Activated CD4-positive, alpha-beta T cell treated with anti-CD3 and anti-CD28 coated beads, Interleukin-10, Interleukin-2, amounts not matched to agents 100 ng/mL and 50 ng/mL, durations not matched to agents 16 hours and 8 hours (primary cell): ENCODE measurements around the gene FBRSL1.

Experiments
- DNase-seq: peaks from one replicate; pipeline ENCODE4 v3.0.0-alpha.2; 2020

The FBRSL1 gene

DNA sequence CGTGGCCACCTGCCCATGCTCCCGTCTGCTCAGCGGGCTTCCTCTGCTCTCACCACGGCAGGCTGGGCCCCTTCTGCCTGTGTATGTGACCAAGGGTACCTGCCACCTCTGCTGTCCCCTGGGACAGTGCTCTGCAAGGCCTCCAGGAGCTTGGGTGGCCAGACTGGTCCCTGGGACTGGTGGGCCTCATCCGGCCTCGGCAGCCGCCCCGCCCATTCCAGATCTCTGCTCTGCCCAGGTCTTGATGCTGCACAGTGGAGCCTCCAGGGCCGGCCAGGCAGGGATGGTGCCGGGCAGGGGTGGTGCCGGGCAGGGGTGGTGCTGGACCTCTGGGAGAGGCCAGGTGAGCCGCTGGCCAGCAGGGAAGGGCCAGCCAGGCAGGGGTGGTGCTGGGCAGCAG is 9.0 kb downstream of the FBRSL1 start:
- DNase-seq: no peak

DNA sequence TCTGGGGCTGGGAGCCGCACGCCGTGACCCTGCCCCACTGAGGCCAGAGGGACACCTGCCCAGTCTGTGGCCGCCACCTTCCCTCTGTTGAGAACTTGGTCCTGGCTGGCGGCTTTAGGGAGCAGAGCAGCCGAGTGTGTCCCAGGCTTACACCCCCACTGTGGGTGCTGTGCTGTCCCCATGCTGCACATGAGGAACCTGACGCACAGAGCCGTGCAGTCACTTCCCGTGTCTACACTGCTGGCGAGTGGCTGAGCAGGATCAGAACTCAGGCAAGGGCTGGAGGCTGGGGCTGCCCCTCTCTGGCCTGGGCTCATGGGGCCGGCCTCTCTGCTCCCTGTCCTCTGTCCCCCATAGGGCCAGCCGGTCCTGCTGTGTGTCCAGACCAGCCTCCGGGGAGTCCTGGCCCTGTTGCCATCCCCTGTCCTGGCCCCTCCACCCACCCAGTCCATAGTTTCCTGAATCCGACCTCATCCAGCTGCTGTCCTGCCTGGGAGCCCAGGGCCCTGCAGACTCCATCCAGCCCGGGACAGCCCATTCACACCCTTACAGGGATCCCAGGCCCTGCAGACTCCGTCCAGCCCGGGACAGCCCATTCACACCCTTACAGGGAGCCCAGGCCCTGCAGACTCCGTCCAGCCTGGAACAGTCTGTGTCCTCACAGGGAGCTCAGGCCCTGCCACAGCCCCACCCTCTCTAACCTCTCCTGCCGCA is 10.3 kb downstream of the FBRSL1 start:
- no peak for DNase-seq

DNA sequence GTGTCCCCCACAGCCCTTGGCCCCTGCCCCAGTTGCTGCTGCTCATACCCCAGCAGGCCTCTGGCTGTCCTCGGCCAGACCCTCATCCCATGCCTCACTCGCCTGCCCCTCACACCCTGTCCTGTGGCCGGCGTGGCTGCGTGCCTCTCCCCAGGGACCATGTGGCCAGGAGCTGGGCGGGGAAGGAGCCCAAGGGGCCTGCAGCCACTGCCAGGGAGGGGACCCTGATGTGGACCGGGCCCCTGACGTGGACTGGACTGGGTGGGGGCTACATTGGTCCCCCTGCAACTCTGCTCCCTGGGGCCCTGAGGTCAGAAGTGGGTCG is 10.9 kb downstream of the FBRSL1 start:
- DNase-seq: no peak

DNA sequence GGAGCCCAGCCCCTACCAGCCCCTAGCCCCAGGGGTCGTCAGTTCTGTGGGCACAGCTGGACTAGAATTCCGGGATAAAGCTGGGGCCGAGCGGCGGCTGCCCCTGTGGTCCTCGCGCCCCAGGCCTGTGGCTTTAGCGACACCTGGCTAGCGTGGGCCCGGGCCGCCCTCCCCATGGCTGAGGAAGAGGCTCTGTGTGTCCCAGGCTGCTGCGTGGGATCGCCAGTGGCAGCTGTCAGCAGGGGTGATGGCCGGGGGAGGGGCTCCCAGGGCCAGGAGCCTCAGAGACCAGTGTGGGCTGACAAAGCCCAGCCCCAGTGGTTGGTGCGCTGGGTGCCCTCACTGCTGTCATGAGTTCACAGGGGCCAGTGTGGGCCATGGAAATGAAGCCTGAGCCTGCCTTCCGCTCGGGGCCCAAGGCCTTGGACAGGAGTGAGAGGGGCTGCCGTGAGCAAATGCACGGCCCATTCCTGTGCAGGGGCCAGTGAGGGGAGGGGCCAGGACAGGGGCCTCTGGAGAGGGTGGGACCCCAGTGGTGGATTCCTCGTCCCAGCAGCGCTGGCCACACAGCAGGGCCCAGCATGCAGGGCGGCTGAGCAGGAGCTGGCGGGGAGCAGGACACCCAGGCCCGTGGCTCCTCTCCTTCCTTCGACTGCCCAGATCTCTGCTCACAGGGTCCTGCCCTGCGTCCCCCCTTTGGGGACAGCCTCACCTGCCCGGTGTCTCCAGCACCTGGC is 11.4 kb downstream of the FBRSL1 start:
- DNase-seq: no peak

DNA sequence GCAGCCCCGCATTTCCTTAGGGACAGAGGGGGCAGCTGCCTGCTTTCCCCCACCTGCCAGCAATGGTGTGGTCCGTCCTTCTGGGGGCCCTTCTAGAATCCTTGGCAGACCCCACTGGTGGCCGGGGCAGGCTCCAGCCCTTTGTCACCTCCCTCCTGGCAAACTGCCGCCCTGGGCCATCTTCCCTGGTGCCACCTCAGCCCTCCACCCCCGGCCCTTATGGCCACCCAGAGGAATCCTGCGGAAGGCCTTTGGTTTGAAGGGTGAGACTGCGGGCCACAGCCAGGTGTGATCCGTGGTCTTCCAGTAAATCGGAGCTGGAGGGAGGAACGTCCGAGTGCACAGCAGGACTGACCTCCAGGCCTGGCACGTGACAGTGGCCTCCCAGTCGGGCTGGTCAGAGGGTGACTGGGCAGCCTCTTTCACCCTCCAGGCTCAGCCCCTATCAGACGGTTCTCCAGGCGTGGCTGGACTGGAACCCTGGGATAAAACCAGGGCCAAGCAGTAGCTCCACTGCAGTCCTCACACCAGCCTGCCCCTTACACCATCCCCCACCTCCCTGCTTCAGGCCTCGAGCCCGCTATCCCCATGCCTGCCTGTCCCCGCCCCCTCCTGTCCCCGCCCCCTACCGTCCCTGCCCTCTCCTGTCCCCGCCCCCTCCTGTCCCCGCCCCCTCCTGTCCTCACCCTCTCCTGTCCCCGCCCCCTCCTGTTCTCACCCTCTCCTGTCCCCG is 12.4 kb downstream of the FBRSL1 start:
- DNase-seq: no peak

DNA sequence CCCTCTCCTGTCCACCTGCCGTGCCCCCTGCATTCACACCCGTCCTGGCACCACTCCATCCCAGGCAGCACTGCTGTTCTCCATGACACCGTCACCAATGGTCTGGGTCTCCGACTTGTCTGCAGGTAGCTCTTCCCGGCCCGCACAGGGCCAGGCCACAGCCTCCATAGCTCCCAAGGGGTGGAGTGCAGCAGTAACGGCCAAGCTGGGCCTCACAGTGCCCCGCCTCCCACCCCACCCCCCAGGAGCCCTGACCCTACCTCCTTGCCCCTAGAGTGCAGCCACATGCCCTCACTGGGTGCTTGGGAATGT is 12.9 kb downstream of the FBRSL1 start:
- DNase-seq: no peak

DNA sequence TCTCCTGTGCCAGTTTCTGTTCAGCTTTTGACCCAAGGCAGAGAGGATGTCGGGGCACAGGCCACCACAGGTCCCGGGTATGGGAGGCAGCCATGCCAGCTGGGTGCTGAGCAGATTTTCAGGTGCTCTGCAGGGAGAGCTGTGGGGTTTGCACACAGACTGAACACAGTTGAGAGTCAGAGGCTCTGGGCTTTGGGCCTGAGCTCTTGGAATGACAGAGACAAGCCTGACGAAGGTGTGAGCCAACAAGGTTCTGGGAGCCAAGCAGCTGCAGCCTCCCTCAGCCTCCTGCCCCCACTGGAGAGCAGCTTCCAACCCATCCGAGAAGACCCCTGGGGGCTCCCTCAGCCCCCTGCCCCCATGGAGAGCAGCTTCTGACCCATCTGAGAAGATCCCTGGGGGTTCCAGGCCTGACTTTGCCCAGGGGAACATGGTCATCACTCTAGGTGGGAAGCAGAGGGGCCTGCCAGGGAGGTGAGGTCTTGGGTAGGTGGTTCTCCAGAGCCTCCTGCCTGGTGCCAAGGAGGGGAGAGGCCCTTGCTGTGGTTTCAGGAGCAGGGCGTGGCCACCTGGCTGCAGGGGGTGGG is 13.8 kb downstream of the FBRSL1 start:
- DNase-seq: no peak

- no peak for DNase-seq
Measured at GRCh38 chr12:132505105-132505851, 15.3 kb downstream of the FBRSL1 start.

DNA sequence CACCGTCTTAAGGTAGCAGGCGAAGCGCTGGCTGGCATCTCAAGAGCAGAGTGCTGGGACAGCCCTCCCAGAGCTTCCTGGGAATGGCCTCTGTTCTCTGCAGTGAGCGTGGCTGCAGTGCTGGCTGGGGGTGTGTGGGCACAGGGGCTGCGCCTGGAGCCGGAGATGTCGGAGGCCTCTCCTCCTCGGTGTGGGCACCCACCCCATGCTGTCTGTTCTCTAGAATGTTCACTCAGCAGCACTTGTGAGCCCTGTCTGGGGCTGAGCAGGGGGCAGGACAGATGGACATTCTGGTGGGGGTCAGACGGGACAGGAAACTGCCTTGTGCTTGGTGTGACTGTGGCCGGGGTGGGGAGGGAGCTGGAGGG is 15.9 kb downstream of the FBRSL1 start:
- no peak for DNase-seq

- peak; percentile 67 for DNase-seq
Measured at GRCh38 chr12:132506328-132507160, 16.6 kb downstream of the FBRSL1 start.

DNA sequence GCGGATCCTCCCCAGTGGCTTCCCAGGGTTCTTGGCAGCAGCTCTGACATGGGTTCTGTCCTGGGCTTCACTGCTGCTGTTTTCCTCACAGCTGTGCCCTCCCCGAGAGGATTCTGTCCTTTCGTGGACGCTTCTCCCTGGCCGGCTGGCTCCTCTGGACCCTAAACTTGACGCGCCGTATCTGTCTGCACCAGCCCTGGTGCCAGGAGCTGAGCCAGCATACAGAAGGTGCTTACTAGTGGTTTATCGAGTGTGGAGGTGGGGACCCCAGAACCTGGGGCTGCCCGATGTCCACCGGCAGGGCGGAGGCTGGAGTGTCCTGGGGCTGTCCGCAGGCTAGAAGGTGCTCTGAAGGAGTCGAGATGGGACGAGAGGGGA is 17.2 kb downstream of the FBRSL1 start:
- DNase-seq: no peak

GRCh38 chr12:132507656-132508490 is 17.9 kb downstream of the FBRSL1 start:
- DNase-seq: no peak

DNA sequence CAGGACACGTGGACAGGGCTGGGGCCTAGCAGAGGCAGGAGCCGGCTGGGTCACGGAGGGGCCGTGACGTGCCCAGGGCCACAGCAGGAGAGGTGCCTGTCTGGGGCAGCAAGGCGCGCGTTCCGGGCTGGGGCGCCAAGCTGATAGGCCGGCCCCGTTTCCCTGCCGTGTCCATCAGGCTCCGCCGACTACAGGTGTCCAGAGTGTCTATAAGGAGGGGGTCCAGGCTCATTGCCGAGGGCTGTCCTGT is 18.5 kb downstream of the FBRSL1 start:
- DNase-seq: no peak

- no peak for DNase-seq
Measured at GRCh38 chr12:132508860-132509732, 19.1 kb downstream of the FBRSL1 start.

- no peak for DNase-seq
Measured at GRCh38 chr12:132510111-132510724, 20.3 kb downstream of the FBRSL1 start.

GRCh38 chr12:132510746-132511477 is 21.0 kb downstream of the FBRSL1 start:
- no peak for DNase-seq

DNA sequence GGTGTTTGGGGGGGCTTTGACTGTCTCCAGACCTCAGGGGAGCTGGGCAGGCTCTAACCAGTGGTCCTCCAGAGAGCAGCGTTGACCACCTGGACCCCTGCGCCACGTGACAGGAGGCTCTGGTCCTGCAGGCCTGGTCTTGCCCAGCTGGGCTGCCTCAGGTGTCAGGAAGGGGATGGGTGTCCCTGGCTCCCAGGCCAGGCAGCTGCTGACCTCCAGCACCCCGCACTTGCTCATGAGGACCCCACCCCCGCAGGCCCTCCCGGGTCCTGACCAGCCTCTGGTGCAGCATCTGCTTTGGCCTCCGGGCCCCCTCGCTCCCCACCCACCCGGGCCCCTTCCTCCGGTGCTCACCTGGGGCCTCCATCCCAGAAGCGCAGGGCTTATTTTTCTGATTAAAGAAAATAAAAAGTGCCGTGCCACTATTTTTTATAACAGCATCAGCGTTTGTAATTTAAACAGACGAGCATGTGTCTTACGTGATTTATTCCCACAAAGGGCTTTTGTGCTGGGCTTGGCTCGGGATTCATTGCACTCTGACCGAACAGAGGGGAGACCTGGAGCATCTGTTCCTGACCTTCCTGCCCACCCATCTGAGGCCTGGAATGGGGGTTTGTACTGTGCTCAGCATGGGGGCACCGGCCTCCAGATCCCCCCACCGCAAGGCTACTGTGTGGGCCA is 21.7 kb downstream of the FBRSL1 start:
- no peak for DNase-seq

- no peak for DNase-seq
Measured at GRCh38 chr12:132512197-132513069, 22.5 kb downstream of the FBRSL1 start.
